ENCODE data around the gene ZNRF2.

ZNRF2 gene

GRCh38 chr7:30321089-30321881, 36.9 kb downstream of the ZNRF2 start:
- TF ChIP-seq, protein P1, sequence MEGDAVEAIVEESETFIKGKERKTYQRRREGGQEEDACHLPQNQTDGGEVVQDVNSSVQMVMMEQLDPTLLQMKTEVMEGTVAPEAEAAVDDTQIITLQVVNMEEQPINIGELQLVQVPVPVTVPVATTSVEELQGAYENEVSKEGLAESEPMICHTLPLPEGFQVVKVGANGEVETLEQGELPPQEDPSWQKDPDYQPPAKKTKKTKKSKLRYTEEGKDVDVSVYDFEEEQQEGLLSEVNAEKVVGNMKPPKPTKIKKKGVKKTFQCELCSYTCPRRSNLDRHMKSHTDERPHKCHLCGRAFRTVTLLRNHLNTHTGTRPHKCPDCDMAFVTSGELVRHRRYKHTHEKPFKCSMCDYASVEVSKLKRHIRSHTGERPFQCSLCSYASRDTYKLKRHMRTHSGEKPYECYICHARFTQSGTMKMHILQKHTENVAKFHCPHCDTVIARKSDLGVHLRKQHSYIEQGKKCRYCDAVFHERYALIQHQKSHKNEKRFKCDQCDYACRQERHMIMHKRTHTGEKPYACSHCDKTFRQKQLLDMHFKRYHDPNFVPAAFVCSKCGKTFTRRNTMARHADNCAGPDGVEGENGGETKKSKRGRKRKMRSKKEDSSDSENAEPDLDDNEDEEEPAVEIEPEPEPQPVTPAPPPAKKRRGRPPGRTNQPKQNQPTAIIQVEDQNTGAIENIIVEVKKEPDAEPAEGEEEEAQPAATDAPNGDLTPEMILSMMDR (conservative IDR thresholded peaks at IDR 0.05), result no peak
- H3K27ac ChIP-seq, result no peak overlapping the region

DNA sequence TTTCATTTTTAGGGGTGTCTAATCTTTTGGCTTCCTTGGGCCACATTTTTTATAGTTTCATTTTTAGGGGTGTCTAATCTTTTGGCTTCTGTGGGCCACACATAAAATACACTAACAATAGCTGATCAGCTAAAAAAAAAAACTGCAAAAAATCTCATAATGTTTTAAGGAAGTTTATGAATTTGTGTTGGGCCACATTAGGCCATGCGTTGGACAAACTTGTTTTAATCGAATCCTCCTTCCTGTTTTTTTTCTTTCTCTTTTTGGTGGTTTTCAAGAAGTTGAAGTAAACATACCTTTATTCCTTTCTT, 37.4 kb downstream of the ZNRF2 start:
- TF ChIP-seq, protein P1 (conservative IDR thresholded peaks at IDR 0.05), result no peak
- H3K27ac ChIP-seq, result no peak overlapping the region

GRCh38 chr7:30322271-30323005, 38.0 kb downstream of the ZNRF2 start:
- H3K27ac ChIP-seq, result no peak overlapping the region
- TF ChIP-seq, protein P1 (conservative IDR thresholded peaks at IDR 0.05), result no peak

DNA sequence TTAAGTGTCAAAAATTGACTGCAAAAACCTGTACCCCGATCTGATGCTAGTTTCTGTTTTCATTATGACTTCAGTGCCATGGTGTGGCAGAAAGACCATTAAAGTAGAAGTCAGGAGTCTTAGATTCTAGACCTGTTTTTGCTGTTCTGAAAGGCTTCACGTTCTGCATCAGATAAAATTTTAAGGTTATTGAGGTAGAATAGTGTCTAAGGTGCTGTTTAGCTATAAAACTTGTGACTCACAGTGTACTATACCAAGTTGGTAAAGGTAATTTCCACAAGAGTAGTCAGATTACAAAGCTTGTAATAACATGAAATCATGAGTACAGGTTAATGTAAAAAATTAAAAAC, 38.6 kb downstream of the ZNRF2 start:
- TF ChIP-seq, protein P1 (conservative IDR thresholded peaks at IDR 0.05), result no peak

GRCh38 chr7:30327813-30328212, 43.4 kb downstream of the ZNRF2 start:
- TF ChIP-seq, protein P1 (conservative IDR thresholded peaks at IDR 0.05), result no peak
- H3K27ac ChIP-seq, result no peak overlapping the region

More for the DNA sequence above, 38.6 kb downstream of the ZNRF2 start:
- no peak overlapping the region for H3K27ac ChIP-seq

GRCh38 chr7:30328381-30328780, 44.0 kb downstream of the ZNRF2 start:
- H3K27ac ChIP-seq, result no peak overlapping the region
- TF ChIP-seq, protein P1 (conservative IDR thresholded peaks at IDR 0.05), result no peak

DNA sequence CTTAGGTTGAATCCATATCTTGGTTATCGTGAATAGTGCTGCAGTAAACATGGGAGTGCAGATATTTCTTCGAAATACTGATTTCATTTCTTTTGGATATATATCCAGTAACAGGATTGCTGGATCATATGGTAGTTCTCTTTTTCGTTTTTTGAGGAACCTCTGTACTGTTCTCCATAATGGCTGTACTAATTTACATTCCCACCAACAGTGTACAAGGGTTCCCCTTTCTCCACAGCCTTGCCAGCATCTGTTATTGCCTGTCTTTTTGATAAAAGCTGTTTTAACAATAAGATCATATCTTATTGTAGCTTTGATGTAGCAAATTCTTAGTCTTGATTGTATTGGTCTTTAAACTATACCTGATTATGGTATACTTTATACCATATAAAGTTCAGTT, 45.3 kb downstream of the ZNRF2 start:
- TF ChIP-seq, protein P1 (conservative IDR thresholded peaks at IDR 0.05), result no peak
- H3K27ac ChIP-seq, result peak overlapping the region; percentile 72

All from VCaP (cell line).